CD14-positive monocyte (primary cell): ENCODE data around the gene DPP10. TPM values are rescaled to one million over a fixed set of nuclear protein-coding genes. Genes with fewer than 3 reads are reported as not detected.

Experiments used
- DNase-seq, 3 donors: peaks; one replicate each; pipeline ENCODE4 v3.0.0-alpha.2; 2011 to 2022
- H2AFZ ChIP-seq: 2 replicates; pipeline ENCODE4 v1.6.0; 2012; ENCODE audit warnings: mild to moderate bottlenecking, low read depth, low read length, inconsistent platforms; ENCODE audit not compliant: insufficient read depth, poor library complexity, severe bottlenecking
- H3K27ac ChIP-seq, 2 donors: 1 replicate in 1 of 2; 2 replicates in 1 of 2; pipeline ENCODE4 v1.5.1; 2012 to 2013; ENCODE audit warnings: low read length in 2 of 2, control low read depth in 1 of 2, inconsistent platforms in 1 of 2, low read depth in 1 of 2, mild to moderate bottlenecking in 1 of 2
- H3K27me3 ChIP-seq, 2 donors: one replicate each; pipeline versions ENCODE4 v1.6.0 to v1.6.1; 2011 to 2013; ENCODE audit warnings: low read length in 2 of 2; ENCODE audit not compliant: control insufficient read depth in 2 of 2, insufficient read depth in 2 of 2
- H3K36me3 ChIP-seq, 2 donors: replicated peaks in 1 of 2; 1 replicate in 1 of 2; 2 replicates in 1 of 2; pipeline versions ENCODE4 v1.5.1 to v1.6.1; 2012 to 2013; ENCODE audit warnings: low read length in 2 of 2, control low read depth in 1 of 2, inconsistent platforms in 1 of 2, mild to moderate bottlenecking in 1 of 2; ENCODE audit not compliant: insufficient read depth in 2 of 2, control insufficient read depth in 1 of 2
- H3K4me1 ChIP-seq, 2 donors: 1 replicate in 1 of 2; 2 replicates in 1 of 2; pipeline versions ENCODE4 v1.5.1 to v1.6.1; 2012 to 2013; ENCODE audit warnings: low read length in 2 of 2, control low read depth in 1 of 2, inconsistent platforms in 1 of 2, mild to moderate bottlenecking in 1 of 2, moderate library complexity in 1 of 2; ENCODE audit not compliant: insufficient read depth in 2 of 2, control insufficient read depth in 1 of 2
- H3K4me2 ChIP-seq: replicated peaks from 2 replicates; pipeline ENCODE3; 2012; ENCODE audit warnings: low read length, moderate library complexity, mild to moderate bottlenecking; ENCODE audit not compliant: poor library complexity, severe bottlenecking; ENCODE audit errors: extremely low read depth
- H3K4me3 ChIP-seq, 3 experiments: fragments of 200-600 bp in 1 of 3; sonication (generic) in 1 of 3; replicated peaks in 1 of 3; 1 replicate in 2 of 3; 2 replicates in 1 of 3; pipeline ENCODE4 v1.5.1; 2011 to 2013; ENCODE audit warnings: low read length in 3 of 3, mild to moderate bottlenecking in 3 of 3, control low read depth in 2 of 3, low read depth in 2 of 3, inconsistent platforms in 1 of 3, moderate library complexity in 1 of 3
- H3K79me2 ChIP-seq: 2 replicates; pipeline ENCODE4 v1.6.0; 2012; ENCODE audit warnings: mild to moderate bottlenecking, control low read depth, inconsistent platforms, low read length, moderate library complexity; ENCODE audit not compliant: insufficient read depth
- H3K9ac ChIP-seq: 2 replicates; pipeline ENCODE4 v1.6.0; 2017; ENCODE audit warnings: low read length, mild to moderate bottlenecking; ENCODE audit not compliant: insufficient read depth, poor library complexity, severe bottlenecking
- H3K9me3 ChIP-seq, 2 donors: replicated peaks in 1 of 2; 1 replicate in 1 of 2; 2 replicates in 1 of 2; pipeline versions ENCODE4 v1.5.1 to v1.6.1; 2012 to 2013; ENCODE audit warnings: low read length in 2 of 2, control low read depth in 1 of 2; ENCODE audit not compliant: control insufficient read depth in 1 of 2, insufficient read depth in 1 of 2
- H4K20me1 ChIP-seq: 2 replicates; pipeline ENCODE4 v1.6.0; 2012; ENCODE audit warnings: mild to moderate bottlenecking, low read length, control low read depth, moderate library complexity; ENCODE audit not compliant: insufficient read depth
- H3K27ac Mint-ChIP-seq, 7 donors: one replicate each; pipeline ENCODE4 v1.8.0; 2020; ENCODE audit warnings: mild to moderate bottlenecking in 7 of 7, mixed read lengths in 7 of 7, moderate library complexity in 6 of 7, inconsistent platforms in 2 of 7
- H3K27me3 Mint-ChIP-seq, 3 donors: one replicate each; pipeline ENCODE4 v1.8.0; 2021 to 2022; ENCODE audit warnings: low read depth in 3 of 3, mild to moderate bottlenecking in 3 of 3, mixed read lengths in 3 of 3, moderate library complexity in 3 of 3, inconsistent platforms in 1 of 3
- H3K36me3 Mint-ChIP-seq, 2 donors: one replicate each; pipeline ENCODE4 v1.8.0; 2020; ENCODE audit warnings: mixed read lengths in 2 of 2, inconsistent platforms in 1 of 2, mild to moderate bottlenecking in 1 of 2
- H3K4me1 Mint-ChIP-seq: one replicate; pipeline ENCODE4 v1.8.0; 2020; ENCODE audit warnings: mild to moderate bottlenecking, mixed read lengths
- H3K4me3 Mint-ChIP-seq, 2 donors: one replicate each; pipeline ENCODE4 v1.8.0; 2020; ENCODE audit warnings: mild to moderate bottlenecking in 2 of 2, mixed read lengths in 2 of 2, moderate library complexity in 1 of 2
- H3K9me3 Mint-ChIP-seq, 7 donors: one replicate each; pipeline ENCODE4 v1.8.0; 2020 to 2022; ENCODE audit warnings: mixed read lengths in 7 of 7, mild to moderate bottlenecking in 6 of 7, moderate library complexity in 6 of 7, inconsistent platforms in 2 of 7
- CTCF ChIP-seq: fragments of 200-600 bp; IDR thresholded peaks from one replicate; pipeline ENCODE4 v1.8.0; 2022; ENCODE audit warnings: antibody characterized with exemption, mild to moderate bottlenecking
- WGBS: methylation state at CpG from one replicate; pipeline ENCODE4 v1.1.5; 2013; ENCODE audit warnings: missing lambda C conversion rate; ENCODE audit not compliant: insufficient coverage; 5-methylcytosine and 5-hydroxymethylcytosine counted together
- intact Hi-C, 2 donors: fragments of 100-400 bp; cut with micrococcal nuclease; formaldehyde crosslinking; loops; one replicate each; pipeline versions ENCODE4 v1.15.0 to v1.15.1; 2023
- polyA plus RNA-seq, 3 donors: library from polyadenylated mRNA; depleted of rRNA in 1 of 3; unstranded in 2 of 3; stranded (reverse) in 1 of 3; fragments of 300-500 nt in 2 of 3; fragments of >200 nt in 1 of 3; fragmentation: Illumina TruSeq in 2 of 3; gene quantifications; 1 replicate in 2 of 3; 2 replicates in 1 of 3; pipeline ENCODE4 v1.2.3, GENCODE V29; 2012 to 2021

DPP10 gene
- polyA plus RNA-seq, 3 donors, result not detected

- peaks cover 0 to 3% (median 0%) of the 10 kb centered on the region in 7 donors for H3K9me3 Mint-ChIP-seq
- no peak overlapping the region for H3K4me3 ChIP-seq
- no peak overlapping the region for H3K27ac ChIP-seq
- H3K9ac ChIP-seq, result no peak overlapping the region
- no peaks in the 10 kb centered on the region for H3K4me1 Mint-ChIP-seq
- H3K4me1 ChIP-seq, result no peaks in the 10 kb centered on the region
- intact Hi-C loops, result no loop called here
- H4K20me1 ChIP-seq, result no peaks in the 10 kb centered on the region
- H3K36me3 ChIP-seq, result no peaks in the 10 kb centered on the region
- H3K9me3 ChIP-seq, result no peaks in the 10 kb centered on the region
- 82% methylated on average over 2 of the region's 3 CpGs for WGBS
- no peak overlapping the region for H2AFZ ChIP-seq
- H3K36me3 Mint-ChIP-seq, result no peaks in the 10 kb centered on the region
- H3K27me3 ChIP-seq, result no peaks in the 10 kb centered on the region
- peaks cover 0 to 2% (median 0%) of the 10 kb centered on the region in 3 donors for H3K27me3 Mint-ChIP-seq
- no peak overlapping the region for H3K4me2 ChIP-seq
- TF ChIP-seq CTCF, result no peak
- no peak overlapping the region for H3K4me3 Mint-ChIP-seq
- no peaks in the 10 kb centered on the region for H3K79me2 ChIP-seq
- no peak overlapping the region for H3K27ac Mint-ChIP-seq
- no peak for DNase-seq
These were observed 242.0 kb downstream of the DPP10 start for GRCh38 chr2:114684403-114684802.

GRCh38 chr2:114685102-114685501 lies 242.7 kb downstream of the DPP10 start:
- TF ChIP-seq CTCF, result no peak
- H3K9me3 Mint-ChIP-seq, result peaks cover 0 to 3% (median 0%) of the 10 kb centered on the region in 7 donors
- no peak overlapping the region for H3K4me3 Mint-ChIP-seq
- Histone ChIP-seq H2AFZ (no peak overlapping the region), H3K36me3 (no peaks in the 10 kb centered on the region), H3K4me2 (no peak overlapping the region), H3K9me3 (no peaks in the 10 kb centered on the region), H3K27ac (no peak overlapping the region), H3K4me1 (no peaks in the 10 kb centered on the region), H3K9ac (no peak overlapping the region), H3K27me3 (no peaks in the 10 kb centered on the region), H3K4me3 (no peak overlapping the region), H3K79me2 (no peaks in the 10 kb centered on the region), H4K20me1 (no peaks in the 10 kb centered on the region)
- no peak for DNase-seq
- intact Hi-C loops, result no loop called here
- no peaks in the 10 kb centered on the region for H3K4me1 Mint-ChIP-seq
- H3K36me3 Mint-ChIP-seq, result no peaks in the 10 kb centered on the region
- no peak overlapping the region for H3K27ac Mint-ChIP-seq
- peaks cover 0 to 2% (median 0%) of the 10 kb centered on the region in 3 donors for H3K27me3 Mint-ChIP-seq
- 71% methylated on average over 1 of the region's 3 CpGs for WGBS
